HAP-1 (cell line): Measurements from ENCODE around the gene DCANP1.

Experiments
- DNase-seq, 2 experiments: peaks; one replicate each; pipeline ENCODE4 v3.0.0-alpha.2; 2016 to 2020; ENCODE audit warnings: low spot score in 2 of 2
- H3K27me3 ChIP-seq: fragments of 250-450 bp; sonication (Bioruptor Pico); 2 replicates; pipeline ENCODE4 v1.5.1; 2020; ENCODE audit warnings: low read depth, mild to moderate bottlenecking, moderate library complexity
- H3K36me3 ChIP-seq: fragments of 250-450 bp; sonication (Bioruptor Pico); replicated peaks from 2 replicates; pipeline ENCODE4 v1.5.1; 2020; ENCODE audit warnings: mild to moderate bottlenecking
- H3K4me1 ChIP-seq: fragments of 250-450 bp; sonication (Bioruptor Pico); 2 replicates; pipeline ENCODE4 v1.5.1; 2020; ENCODE audit warnings: mild to moderate bottlenecking
- H3K4me3 ChIP-seq: fragments of 250-450 bp; sonication (Bioruptor Pico); 2 replicates; pipeline ENCODE4 v1.5.1; 2020; ENCODE audit warnings: mild to moderate bottlenecking, moderate library complexity
- H3K9me3 ChIP-seq: fragments of 250-450 bp; sonication (Bioruptor Pico); 2 replicates; pipeline ENCODE4 v1.5.1; 2020; ENCODE audit warnings: mild to moderate bottlenecking, moderate library complexity
- in situ Hi-C: fragments of 300-500 bp; cut with MboI; formaldehyde crosslinking; loops from 3 replicates; pipeline ENCODE4 v1.14.3; 2020; ENCODE audit warnings: low sequenced_read_pairs, inconsistent platforms, mixed read lengths

The DCANP1 gene

DNA sequence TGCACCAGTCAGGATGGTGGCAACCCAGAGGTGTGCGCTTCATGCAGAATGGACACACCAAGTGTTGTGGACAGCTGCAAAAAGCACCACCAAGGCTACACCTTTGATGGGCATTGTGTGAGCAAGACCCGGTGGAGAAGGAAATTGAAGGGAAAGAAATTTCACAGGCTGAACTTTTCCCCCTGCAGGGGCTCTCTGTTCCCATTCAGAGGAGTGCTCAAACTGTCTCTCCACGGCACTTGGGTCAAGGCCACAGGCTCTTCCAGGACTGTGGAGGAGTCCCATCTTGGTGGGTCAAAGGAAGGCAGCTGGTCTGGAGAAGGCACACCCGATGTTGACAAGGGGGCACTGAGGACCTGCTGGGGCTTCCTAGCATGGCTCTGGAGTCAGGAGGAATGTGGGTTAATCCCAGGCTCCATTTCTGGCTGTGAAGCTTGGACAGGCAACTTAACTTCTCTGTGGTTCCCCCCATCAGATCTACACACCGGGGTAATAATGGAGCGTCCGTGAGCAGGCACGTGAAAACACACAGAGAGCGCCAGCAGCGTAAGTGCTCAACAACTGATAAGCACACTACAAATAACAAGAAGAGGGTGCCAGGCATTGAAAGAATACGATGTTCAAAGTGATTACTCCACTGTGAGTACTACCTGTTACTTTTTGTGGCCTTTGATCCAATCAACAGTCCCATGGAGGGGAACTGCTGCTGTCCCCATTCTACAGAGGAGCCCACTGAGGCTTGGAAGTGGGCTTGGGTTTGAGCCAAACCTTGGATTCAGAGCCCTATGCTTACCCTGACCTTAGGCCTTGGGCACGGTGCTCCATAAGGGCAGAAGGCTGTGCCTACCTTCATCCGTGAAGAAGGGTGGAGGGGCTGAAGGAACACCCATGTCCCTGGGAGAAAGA, 39.2 kb upstream of the DCANP1 start:
- no peaks in the 10 kb centered on the region for H3K36me3 ChIP-seq
- H3K27me3 ChIP-seq = no peaks in the 10 kb centered on the region
- DNase-seq = no peak
- H3K4me3 ChIP-seq = no peak overlapping the region
- in situ Hi-C loops = no loop called here
- peaks cover 4% of the 10 kb centered on the region for H3K4me1 ChIP-seq
- H3K9me3 ChIP-seq = no peaks in the 10 kb centered on the region

DNA sequence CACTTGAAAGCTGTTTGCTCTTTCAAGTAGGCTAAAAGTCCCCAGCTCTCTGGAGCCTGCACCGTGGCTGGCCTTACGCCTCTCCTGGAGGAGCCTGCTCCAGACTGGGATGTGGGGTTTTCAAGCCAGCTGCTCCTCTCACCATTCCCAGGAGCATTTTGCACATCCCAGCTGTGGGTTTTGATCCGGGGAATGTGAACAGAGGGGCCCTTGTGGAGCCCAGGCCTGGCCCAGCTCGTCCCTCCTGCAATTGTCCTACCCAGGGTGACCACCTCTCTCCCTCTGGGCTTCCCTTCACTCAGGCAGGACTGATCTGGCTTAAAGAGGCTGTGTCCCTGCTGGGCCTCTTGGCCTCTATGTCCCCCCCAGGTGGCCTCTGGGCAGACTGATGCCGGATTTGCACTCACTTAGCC, 37.5 kb upstream of the DCANP1 start:
- no peaks in the 10 kb centered on the region for H3K27me3 ChIP-seq
- H3K4me3 ChIP-seq = no peak overlapping the region
- no peaks in the 10 kb centered on the region for H3K9me3 ChIP-seq
- no peaks in the 10 kb centered on the region for H3K36me3 ChIP-seq
- in situ Hi-C loops = no loop called here
- DNase-seq = no peak
- peaks cover 4% of the 10 kb centered on the region for H3K4me1 ChIP-seq

DNA sequence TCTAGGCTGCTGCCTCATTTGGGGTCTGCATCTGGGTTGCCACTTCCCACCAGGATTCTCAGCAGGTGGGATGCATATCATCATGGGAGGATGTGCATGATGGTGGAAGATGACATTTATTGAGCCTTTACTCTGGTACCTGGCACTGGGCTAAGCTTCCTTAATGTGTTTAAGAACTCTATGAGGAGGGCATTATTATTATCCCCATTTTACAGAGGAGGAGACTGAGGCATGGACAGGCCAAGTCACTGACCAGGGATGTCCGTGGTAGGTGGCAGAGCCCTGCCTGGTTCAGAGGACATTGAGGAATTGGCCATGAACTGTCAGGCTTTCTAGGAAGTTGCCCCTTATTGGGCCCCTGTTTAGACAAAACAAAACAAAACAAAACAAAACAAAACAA, 36.1 kb upstream of the DCANP1 start:
- DNase-seq = no peak
- Histone ChIP-seq H3K27me3 (no peaks in the 10 kb centered on the region), H3K4me1 (no peaks in the 10 kb centered on the region), H3K36me3 (no peaks in the 10 kb centered on the region), H3K9me3 (no peaks in the 10 kb centered on the region), H3K4me3 (no peak overlapping the region)
- in situ Hi-C loops = no loop called here

DNA sequence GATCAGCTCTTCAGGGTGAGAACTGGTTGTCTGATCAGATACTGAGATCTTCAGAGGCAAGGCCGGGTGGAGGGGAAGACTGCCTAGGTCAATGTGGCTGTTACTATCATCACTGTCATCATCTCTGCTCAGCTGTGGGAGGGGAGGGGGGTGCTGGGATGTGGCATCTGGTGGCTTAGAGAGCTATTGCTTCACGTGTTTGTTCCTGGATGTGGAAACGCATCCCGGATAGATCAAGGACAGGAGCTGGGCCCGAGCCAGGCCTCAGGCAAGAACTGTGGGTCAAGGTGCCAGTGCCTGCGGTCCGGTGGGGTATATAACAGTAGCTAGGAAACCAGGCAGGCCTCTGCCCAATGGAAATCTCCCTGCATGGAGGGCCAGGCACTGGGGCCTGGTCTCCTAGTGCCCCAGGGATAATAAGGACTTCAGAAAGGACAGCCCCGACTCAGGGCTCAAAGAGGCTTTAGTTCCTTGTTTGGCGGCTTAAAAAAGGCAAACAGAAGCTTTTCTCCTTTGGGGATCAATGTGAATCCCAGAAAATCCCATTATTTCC, 35.3 kb upstream of the DCANP1 start:
- in situ Hi-C loops = no loop called here

DNA sequence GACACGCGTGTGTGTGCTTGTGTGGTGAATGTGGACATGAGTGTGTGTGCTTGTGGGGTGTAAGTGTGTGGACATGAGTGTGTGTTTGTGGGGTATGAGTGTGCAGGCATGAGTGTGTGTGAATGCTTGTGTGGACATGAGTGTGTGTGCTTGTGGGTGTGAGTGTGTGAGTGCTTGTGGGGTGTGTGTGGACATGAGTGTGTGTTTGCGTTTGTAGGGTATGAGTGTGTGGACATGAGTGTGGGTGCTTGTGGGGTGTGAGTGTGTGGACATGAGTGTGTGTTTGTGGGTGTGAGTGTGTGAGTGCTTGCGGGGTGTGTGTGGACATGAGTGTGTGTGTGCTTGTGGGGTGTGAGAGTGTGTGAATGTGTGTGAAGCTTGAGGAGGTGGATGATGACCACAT, 34.8 kb upstream of the DCANP1 start:
- Histone ChIP-seq H3K4me3 (no peak overlapping the region), H3K27me3 (no peaks in the 10 kb centered on the region), H3K9me3 (no peaks in the 10 kb centered on the region), H3K36me3 (no peaks in the 10 kb centered on the region), H3K4me1 (peaks cover under 1% of the 10 kb centered on the region)
- in situ Hi-C loops = no loop called here
- DNase-seq = no peak

More for the DNA sequence above, 35.3 kb upstream of the DCANP1 start:
- no peak for DNase-seq
- no peak overlapping the region for H3K4me3 ChIP-seq
- H3K9me3 ChIP-seq = no peaks in the 10 kb centered on the region
- no peaks in the 10 kb centered on the region for H3K4me1 ChIP-seq
- H3K27me3 ChIP-seq = no peaks in the 10 kb centered on the region
- no peaks in the 10 kb centered on the region for H3K36me3 ChIP-seq

DNA sequence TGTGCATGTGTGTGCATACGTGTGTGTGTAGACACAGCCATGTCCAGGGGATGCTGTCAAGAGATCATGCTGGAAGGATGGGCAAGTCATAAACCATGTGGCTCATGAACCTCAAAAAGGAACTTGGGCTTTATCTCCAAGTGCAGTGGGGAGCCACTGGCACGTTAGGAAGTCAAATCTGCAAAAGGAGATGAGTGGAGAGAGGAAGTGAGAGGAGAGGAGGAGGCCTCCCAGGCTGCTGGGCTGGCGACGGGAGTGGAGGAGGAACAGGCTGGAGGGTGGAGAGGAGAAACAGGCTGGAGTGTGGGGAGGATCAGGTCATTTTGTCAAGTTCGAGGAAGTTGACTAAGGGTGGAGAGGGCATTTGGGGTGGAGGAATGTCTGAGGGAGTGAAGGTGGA, 34.2 kb upstream of the DCANP1 start:
- no peak overlapping the region for H3K4me3 ChIP-seq
- no peaks in the 10 kb centered on the region for H3K36me3 ChIP-seq
- in situ Hi-C loops = no loop called here
- peaks cover 6% of the 10 kb centered on the region for H3K4me1 ChIP-seq
- H3K27me3 ChIP-seq = no peaks in the 10 kb centered on the region
- H3K9me3 ChIP-seq = no peaks in the 10 kb centered on the region
- DNase-seq = no peak

DNA sequence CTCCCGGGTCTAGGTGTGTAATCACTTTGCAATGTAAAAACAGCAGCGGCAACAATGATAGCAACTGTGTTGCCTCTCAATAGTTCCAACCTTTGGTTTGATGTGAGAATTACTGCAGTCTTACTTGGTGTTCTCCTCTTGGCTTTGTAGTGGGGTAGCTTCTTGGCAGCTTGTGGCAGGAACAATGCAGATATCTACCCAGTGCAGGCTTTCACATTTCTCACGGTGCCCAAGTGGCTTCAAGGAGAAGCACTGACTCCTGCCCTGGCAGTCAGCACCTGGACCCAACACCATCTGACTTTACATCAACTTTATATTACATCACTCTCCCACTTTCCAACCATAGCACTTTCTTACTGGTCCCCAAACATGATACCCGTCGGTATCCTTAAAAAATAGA, 33.4 kb upstream of the DCANP1 start:
- Histone ChIP-seq H3K9me3 (no peaks in the 10 kb centered on the region), H3K4me3 (no peak overlapping the region), H3K36me3 (no peaks in the 10 kb centered on the region), H3K27me3 (no peaks in the 10 kb centered on the region), H3K4me1 (peaks cover 6% of the 10 kb centered on the region)
- in situ Hi-C loops = no loop called here
- DNase-seq = no peak

DNA sequence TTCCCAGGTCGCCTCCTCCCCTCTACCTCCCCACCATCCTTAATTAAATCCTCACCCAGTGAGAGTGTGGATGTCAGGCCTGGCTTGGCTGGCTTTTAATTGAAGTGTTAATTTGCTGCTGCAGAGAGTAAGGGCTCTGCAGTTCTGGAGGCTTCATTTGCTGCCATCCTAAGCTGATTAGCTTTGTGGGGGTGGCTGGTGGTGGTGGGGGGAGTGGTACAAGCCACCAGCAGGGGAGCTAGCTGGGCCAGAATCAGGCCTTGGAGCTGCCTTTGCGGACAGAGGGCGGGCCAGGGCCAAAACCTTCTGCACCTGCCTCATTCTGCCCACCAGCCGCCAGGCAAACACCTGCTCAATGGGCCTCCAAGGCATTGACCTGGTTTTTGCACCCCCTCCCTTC, 31.8 kb upstream of the DCANP1 start:
- Histone ChIP-seq H3K36me3 (no peaks in the 10 kb centered on the region), H3K4me1 (peaks cover 6% of the 10 kb centered on the region), H3K4me3 (no peak overlapping the region), H3K9me3 (no peaks in the 10 kb centered on the region), H3K27me3 (no peaks in the 10 kb centered on the region)
- no peak for DNase-seq
- in situ Hi-C loops = no loop called here

DNA sequence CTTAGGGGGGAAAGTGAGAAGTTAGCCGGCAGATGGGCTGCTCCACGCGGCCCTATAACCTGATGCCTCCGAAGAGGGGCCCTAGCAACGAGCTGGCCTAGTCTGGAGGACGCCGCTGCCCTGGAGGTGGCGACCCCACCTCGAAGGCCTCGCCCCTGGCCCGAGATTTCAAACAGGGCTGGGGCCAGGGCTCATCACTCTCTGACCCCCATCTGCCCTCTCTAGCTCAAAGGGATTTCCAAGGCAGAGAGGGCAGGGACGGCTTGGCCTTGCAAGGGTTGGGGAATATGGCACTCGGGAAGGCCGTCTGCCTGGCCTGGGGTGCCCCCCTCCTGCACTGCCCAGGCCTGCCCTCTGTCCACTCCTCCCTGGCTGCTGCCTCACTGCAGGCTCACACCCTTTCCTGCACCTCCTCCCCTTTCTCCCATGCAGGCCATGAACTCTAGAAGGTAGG, 30.5 kb upstream of the DCANP1 start:
- no peak overlapping the region for H3K4me3 ChIP-seq
- no peaks in the 10 kb centered on the region for H3K36me3 ChIP-seq
- in situ Hi-C loops = no loop called here
- DNase-seq = no peak
- H3K27me3 ChIP-seq = no peaks in the 10 kb centered on the region
- no peaks in the 10 kb centered on the region for H3K9me3 ChIP-seq
- H3K4me1 ChIP-seq = peaks cover 6% of the 10 kb centered on the region

DNA sequence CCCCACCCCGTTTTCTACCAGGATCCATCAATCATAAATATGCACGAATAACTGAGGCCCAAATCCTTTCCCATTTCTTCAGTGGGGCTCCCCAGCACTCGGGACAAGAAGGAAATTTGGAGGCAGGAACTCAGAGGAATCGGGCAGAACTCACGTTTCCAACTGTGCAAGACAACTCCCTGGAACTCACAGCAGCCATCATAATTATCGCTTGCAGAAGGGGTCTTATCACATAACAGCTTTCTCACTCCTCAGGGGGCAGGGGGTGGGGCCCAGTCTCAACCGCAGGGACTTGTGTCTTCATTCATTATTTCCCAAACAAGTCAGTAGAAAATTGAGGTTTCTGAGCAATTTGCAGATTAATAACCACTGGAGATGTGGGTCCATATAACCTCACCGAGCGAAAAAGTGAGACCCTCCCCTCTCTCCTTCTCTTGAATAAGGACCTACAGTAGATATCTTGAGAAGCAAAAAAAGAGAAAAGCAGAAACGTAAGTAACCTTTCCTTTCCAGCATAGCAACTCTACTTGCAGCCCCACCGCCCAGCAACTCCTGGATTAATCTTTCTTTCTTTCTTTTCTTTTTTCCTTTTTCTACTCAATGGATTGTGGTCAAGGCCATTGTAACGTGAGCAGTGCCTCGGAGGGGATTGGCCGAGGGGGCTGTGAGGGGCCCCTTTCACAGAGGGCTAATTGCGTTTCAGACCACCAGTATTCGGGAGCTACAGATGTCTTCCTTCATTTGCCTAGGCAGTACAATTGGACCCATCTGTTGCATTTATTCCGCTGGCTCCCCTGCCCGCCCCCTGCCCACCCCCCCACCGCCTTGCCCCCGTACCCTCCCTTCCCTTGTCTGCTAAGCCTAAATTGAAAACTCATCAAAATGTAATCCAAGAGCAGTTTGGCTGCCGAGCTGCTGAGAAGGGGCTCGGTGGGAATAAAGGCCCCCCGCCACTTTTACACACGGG, 29.8 kb upstream of the DCANP1 start:
- in situ Hi-C loops = no loop called here

DNA sequence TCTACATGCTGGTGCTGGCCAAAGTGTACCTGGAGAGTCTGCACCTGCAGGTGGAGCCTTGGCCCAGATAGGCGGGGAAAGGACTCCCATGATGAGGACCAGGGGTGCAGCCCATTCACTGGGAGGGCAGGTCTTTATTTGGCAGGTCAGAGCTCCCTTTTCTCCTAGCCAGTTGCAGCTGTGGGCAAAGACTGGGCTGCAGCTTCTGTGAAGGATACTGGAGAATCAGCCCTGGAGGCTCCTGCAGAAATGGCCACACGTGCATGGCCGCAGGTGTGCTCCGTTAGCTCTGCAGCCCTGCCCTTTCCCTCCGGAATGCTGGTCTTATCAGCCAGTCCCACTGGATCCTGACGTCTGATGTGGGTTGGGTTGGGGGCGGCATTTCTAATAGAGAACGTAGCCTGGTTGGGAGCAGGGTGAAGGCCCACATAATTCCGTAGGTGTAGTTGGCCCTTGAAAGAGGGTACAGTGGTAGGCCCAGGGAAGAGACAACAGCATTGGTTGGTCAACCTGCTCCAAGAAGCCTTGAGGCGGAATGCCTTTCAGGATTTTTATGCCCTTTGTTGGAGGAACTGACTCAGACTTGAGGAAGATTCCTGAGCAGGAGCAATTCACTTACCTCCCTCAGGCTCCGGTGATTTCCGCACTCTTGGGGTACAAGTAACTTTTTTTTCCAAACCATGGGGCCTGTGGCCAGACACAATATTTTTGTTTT, 27.0 kb upstream of the DCANP1 start:
- Histone ChIP-seq H3K36me3 (no peaks in the 10 kb centered on the region), H3K27me3 (peaks cover 4% of the 10 kb centered on the region; the same call in 1 of the 2 replicates), H3K4me3 (no peak overlapping the region), H3K4me1 (peaks cover 6% of the 10 kb centered on the region), H3K9me3 (no peaks in the 10 kb centered on the region)
- in situ Hi-C loops = no loop called here
- DNase-seq = no peak

More for the DNA sequence above, 29.8 kb upstream of the DCANP1 start:
- peak; percentile 29 to 39 for DNase-seq
- Histone ChIP-seq H3K36me3 (no peaks in the 10 kb centered on the region), H3K4me1 (peaks cover 6% of the 10 kb centered on the region), H3K27me3 (no peaks in the 10 kb centered on the region), H3K4me3 (no peak overlapping the region), H3K9me3 (no peaks in the 10 kb centered on the region)

DNA sequence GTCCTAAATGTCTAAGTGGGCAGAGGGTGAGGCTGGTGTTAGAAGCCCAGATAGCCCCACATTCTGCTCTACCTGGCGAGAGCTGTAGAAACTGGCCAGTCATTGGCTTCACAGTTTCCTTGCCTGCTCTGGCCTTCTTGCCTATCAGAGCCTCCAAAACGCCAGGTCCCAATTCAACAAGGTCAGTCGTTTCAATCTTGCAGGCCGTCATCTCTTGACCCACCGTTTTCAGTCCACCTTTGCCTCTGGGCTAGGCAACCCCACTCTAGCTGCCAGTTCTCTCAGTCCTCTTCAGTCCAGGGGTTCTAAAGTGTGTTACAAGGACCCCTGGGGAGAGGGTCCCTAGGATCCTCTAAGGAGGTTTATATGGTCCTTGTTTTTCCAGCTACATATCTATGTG, 25.0 kb upstream of the DCANP1 start:
- Histone ChIP-seq H3K9me3 (no peaks in the 10 kb centered on the region), H3K36me3 (no peaks in the 10 kb centered on the region), H3K4me3 (no peak overlapping the region), H3K4me1 (peaks cover 6% of the 10 kb centered on the region), H3K27me3 (peaks cover 4% of the 10 kb centered on the region; the same call in 1 of the 2 replicates)
- no peak for DNase-seq
- in situ Hi-C loops = no loop called here

DNA sequence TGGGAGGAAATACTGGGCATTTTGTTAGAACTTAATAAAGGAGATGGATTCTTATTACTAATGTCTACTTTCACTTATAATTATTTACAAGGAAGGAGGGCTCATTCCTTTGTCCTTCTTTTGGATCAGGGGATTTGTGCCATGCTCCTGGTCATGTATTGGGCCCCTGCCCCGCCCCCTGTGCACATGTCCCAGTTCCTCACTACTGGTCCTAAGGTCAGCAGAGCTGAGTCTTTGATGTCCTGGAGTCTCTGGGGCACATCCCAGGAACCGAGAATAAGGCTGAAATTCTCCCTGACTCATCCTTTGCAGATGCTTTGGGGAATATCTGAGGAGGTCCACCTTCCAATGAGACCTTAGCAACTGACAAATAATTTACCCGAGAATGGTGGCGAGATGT, 24.6 kb upstream of the DCANP1 start:
- in situ Hi-C loops = no loop called here
- DNase-seq = no peak
- no peaks in the 10 kb centered on the region for H3K36me3 ChIP-seq
- H3K27me3 ChIP-seq = peaks cover 4% of the 10 kb centered on the region; the same call in 1 of the 2 replicates
- H3K4me1 ChIP-seq = peaks cover 3% of the 10 kb centered on the region
- no peak overlapping the region for H3K4me3 ChIP-seq
- H3K9me3 ChIP-seq = no peaks in the 10 kb centered on the region
